Daoy (cell line): ENCODE measurements around the gene DNAJC5. TPM values are rescaled to one million over a fixed set of nuclear protein-coding genes. Genes with fewer than 3 reads are reported as not detected.
"Not testable (repeated sequence)": the region's sequence is repeated elsewhere in the genome, so short reads cannot be mapped to it uniquely, and the experiment has no call there.

Experiments used
- DNase-seq: peaks from one replicate; pipeline ENCODE4 v3.0.0-alpha.2; 2015; ENCODE audit warnings: low read depth
- total RNA-seq: library from RNA; depleted of rRNA; stranded (reverse); fragments of >200 nt; shearing (Covaris generic); gene quantifications from 2 replicates; pipeline ENCODE4 v1.2.3, GENCODE V29; 2014

DNAJC5 gene
- total RNA-seq, 1 experiment from 2014 or later = 34.4 TPM

DNA sequence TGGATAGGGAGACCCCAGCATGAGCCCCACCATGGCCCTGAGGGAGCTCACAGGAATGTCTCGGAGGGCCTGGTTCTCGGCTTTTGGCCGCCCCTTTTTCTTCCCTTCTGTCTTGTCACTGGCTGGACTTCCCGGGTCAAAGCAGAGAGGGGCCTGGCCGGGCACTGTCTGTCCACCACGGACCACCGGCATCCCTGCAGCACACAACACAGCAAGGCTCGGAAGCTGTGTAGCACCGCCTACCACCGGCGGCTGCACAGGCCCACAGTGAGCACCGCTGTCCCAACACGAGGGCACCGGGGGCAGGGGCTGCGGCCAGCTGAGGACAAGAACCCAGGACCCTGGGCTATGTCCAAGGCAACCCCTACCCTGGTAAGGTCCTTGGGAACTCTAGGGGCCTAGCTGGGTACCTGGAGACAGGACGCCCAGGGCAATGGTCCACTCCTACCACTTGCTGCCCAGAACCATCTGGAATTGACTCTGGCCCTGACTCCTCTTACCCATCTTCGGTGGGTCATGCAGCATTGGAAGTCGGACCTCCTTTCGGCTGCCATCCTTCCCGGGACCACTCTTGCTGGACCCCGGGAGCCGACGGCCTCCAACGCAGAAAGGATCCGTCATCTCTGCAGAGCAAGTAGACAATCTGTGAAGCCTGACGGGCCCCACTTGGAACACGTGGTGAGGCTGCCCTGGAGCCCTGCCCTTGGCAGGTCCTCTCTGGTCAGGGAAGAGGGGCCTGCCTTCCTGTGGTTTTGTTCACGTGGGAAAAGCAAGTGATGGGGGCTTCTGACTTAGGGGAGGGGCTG is 72.6 kb downstream of the DNAJC5 start:
- peak; percentile 0 for DNase-seq

DNA sequence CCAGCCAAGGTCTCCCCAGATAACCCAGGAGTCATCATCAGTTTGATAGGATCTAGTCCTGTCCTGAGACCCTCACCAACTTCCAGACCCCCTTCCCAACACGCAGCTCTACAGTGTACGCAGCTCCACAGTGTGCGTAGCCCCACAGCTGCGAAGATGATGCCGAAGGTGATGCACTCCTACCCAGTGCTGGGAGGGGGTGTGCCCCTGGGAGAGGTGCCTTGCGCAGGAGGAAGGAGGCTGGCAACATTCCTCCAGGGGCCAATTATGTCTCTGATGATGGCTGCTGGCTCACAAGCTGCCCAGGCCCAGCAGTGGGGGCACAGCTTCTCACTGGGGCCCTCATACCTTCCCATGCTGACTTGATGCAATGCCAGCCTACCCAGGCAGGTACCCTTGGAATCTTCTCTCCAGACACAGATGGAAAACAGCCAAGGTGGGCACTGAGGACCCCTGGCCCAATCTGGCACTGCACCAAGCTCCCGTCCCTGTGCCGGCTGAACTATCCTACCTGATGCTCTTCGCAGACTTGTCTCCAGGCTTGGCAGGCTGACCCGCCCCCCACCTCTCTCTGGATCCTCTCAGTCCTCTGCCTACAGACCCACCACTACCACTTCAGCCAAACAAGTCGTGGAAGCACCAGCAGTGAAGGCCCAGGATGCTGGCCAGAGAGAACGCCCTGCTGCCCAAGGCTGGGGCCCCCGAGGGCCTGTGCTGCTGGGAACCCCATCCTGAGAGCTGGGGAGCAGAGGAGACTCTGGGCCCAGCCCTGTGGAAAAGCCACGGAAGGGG is 73.4 kb downstream of the DNAJC5 start:
- DNase-seq = peak; percentile 1

DNA sequence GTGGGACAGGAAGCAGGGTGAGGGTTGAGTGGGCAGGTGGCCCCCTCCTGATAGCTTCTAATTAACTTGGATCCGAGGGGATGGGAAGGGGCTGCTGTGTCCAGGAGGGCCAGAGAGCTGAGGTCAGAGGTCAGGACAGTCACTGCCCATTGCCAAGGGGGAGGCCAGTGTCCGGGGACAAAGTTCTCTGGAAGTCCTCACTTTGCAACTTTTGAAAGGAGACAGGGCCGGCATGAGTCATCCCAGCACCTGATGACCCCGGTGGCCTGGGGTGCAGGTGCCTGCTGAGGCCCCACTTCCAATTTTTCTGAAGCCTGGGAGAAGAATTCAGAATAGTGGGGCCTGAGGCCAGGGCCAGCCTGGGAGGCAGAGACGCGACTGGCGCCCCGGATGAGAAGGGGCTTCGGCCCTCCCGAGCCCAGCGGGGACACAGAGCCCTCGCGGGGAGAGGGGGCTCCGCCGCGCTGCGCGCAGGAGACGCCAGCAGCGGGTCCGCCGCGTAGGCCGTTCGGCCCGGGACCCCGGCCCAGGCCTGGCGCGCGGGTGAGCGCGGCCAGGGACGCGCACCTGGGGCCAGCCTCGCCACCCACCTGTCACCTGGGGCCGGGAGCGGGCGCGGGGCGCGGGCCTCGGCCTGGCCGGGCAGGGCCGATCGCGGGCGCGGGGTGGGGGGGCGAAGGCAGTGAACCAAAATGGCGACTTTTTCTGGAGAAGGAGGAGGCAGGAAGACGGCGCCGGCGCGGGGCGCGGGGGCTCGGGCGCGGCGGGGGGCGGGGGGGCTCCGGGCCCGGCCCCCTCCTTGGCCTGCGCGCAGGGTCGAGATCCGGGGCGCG is 74.2 kb downstream of the DNAJC5 start:
- DNase-seq = peak; percentile 17

DNA sequence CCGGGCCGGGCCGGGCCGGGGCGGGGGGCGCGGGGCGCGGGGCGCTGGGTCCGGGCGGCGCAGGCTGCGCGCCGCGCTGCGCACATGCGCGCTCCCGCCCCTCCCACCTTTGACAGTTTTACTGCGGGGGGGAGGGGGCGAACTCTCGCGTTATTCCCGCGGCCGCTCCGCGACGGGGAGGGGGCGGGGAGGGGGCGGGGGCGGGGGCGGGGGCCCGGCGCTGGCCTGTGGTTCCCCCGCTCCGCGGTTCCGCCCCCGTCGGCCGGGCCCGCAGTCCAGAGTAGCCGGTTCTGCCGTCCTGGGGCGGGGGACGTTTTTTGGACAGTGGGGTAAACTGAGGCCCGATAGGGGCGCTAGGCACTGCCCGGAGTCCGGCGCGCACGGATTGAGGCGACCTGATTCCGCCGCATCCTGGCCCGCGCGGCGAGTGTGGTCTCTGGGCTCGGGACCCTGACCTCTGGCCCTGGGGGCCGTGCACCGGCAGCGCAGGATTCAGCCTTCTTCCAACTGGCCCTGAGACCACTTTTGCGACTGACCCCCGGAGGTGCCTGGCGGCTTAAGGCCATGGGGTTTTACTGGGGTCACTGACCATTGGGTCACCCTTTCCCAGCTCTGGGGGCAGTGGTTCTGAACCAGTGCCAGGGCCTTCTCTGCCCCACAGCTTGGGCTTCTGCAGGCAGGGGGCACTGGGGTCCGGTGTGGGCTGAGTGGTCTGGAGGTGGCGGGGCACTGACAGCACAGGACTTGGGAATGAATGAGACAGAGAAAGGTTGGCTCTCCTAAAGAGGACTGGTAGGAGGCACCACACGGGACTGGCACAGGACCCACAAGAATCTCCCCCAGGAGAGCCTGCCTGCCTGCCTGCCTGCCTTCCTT is 75.2 kb downstream of the DNAJC5 start, which contains the start of gene ZNF512B:
TSS of gene ZNF512B (minus strand) at position 93 of the 876 bp plus-strand sequence. CDS start 1,980 bp downstream, outside the sequence.
- DNase-seq = peak; percentile 65

DNA sequence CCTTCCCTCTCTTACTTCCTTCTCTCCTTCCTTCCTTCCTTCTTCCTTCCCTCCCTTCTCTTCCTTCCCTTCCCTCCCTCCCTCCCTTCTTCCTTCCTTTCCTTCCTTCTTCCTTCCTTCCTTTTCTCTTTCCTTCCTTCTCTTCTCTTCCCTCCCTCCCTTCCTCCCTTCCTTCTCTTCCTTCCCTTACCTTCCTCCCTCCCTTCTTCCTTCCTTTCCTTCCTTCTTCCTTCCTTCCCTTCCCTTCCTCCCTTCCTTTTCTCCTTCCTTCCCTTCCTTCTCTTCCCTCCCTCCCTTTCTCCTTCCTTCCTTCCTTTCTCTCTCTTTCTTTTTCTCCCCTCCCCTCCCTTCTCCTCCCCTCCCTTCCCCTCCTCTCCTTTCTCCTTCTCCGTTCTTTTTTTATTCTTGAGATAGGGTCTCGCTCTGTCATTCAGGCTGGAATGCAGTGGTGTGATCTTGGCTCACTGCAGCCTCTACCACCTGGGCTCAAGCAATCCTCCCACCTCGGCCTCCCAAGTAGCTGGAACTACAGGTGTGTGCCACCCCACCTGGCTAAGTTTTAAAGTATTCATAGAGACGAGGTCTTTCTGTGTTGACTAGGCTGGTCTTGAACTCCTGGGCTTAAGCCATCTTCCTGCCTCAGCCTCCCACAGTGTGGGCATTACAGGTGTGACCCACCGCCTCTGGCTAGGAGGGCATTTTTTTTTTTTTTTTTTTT is 75.9 kb downstream of the DNAJC5 start:
- no peak for DNase-seq

DNA sequence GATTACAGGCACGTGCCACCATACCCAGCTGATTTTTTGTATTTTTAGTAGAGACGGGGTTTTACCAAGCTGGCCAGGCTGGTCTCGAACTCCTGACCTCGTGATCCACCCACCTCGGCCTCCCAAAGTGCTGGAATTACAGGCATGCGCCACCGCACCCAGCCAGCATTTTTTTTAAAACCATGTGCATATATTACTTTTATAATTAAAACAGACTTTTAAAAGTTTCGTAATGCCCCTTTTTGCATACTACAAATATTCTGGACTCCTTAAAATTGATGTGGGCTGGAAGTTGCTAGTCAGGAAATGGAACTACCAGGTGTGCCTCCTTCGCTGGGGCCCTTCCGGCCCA is 77.0 kb downstream of the DNAJC5 start:
- DNase-seq = not testable (repeated sequence)

- peak; percentile 13 for DNase-seq
Measured at GRCh38 chr20:63972312-63973159, 77.6 kb downstream of the DNAJC5 start.

DNA sequence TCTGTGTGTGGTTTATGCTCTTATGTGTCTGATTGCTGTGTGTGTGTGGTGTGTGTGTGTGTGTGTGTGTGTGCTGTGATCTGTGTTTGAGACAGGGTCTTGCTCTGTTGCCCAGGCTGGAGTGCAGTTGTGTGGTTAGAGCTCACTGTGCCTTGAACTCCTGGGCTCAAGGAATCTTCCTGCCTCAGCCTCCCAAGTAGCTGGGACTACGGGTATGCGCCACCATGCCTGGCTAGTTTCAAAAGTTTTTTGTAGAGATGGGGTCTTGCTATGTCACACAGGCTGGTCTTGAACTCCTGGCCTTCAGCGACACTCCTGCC is 78.2 kb downstream of the DNAJC5 start:
- no peak for DNase-seq

- peak; percentile 89 for DNase-seq
Measured at GRCh38 chr20:63973636-63974401, 78.9 kb downstream of the DNAJC5 start.

GRCh38 chr20:63974402-63975200 is 79.7 kb downstream of the DNAJC5 start:
- DNase-seq = peak; percentile 65

DNA sequence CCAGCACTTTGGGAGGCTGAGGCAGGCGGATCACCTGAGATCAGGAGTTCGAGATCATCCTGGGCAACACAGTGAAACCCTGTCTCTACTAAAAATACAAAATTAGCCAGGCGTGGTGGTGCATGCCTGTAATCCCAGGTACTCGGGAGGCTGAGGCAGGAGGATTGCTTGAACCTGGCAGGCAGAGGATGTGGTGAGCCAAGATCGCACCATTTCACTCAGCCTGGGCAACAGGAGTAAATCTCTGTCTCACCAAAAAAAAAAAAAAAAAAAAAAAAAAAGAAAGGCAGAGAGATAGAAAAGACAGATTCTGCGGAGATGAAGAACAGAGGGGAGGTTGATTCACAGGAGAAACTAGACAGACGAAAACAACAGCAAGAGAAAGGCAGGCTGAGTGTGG is 81.6 kb downstream of the DNAJC5 start:
- not testable (repeated sequence) for DNase-seq

DNA sequence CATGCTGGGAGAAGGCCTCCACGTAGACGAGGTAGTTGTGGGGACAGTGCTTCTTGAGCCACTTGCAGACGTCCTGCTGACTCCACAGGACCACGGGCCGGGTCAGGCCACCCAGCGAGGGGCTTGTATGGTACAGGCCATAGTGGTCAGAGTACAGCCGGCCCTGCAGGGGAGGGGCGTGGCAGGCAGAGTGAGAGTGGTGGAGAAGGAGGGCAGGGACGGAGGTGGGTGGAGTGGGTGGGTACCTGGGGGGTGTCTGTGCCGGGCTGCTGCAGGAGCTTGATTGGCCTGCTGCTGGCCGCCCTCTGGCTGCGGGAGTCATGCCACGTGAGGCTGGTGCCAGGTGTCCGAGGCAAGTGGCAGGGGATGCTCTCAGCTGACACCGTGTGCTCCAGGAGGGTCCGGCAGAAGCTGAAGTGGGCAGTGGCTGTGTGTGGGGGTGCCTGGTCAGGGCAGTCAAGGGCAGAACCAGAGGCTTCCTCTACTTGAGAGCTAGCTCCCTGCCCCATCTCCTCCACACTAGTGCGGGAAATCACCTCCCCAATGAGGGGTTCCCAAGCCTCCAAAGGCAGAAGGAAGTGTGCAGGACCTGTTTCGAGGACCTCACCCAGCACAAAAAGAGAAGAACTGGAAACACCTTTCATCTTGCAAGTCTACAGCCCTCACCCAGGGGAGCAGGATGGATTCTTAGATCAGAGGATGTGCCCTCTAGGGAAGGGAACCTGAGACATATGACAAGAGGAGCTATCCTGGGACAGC is 82.2 kb downstream of the DNAJC5 start:
- peak; percentile 5 for DNase-seq

DNA sequence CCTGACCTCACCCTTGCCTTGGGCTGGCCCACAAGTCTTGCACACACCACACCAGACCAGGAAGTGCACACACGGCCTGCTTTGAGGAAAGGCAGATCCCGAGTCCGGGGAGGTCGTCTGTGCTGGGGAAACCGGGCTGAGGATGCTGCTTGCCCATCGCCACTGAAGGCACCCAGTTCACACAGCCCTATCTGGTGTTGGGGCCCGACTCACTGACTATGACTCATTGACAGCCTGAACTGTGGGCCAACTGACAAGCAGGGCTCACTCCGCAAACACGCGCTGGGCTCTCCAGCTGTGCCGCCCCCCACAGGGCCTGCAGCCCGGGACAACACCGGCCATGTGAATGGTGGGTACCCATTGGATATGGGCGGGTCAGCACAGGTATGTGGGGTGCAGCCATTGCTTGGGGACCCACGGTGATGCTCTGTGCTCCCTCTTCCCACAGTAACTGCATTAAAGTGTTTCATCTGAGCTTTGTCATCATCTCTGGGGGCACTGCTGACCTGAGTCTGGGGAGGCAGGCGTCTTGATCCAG is 82.9 kb downstream of the DNAJC5 start:
- DNase-seq = peak; percentile 94

- peak; percentile 87 for DNase-seq
Measured at GRCh38 chr20:63978319-63979228, 83.6 kb downstream of the DNAJC5 start.

DNA sequence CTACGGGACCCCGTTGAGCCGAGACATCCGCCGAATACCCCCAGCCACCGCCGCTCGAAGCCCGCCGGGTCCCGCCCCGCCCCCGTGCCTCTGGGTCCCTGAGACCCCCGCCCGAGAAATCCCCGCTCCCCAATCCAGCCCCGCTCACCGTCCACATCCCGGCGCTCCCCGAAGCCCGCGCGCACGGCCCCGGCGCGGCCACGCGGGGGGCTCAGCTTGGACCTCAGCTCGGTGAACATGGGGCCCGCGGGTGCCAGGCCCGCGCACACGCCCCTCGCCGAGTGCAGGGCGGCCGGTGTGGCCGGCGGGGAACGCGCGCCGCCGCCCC is 84.3 kb downstream of the DNAJC5 start:
- no peak for DNase-seq
